Vagina (tissue), 2 donors: ENCODE results near the gene ZNF23.

ENCODE experiments used
- POLR2AphosphoS5 ChIP-seq, 2 donors: sonication (generic); formaldehyde crosslinking; IDR thresholded peaks; one replicate each; pipeline ENCODE4 v1.9.0; 2017; ENCODE audit warnings: antibody characterized with exemption in 2 of 2, mild to moderate bottlenecking in 2 of 2, low read depth in 1 of 2; ENCODE audit not compliant: insufficient read depth in 1 of 2
- TF ChIP-seq, protein P1 (sequence below), 3 experiments: fragments of 450-650 bp in 2 of 3; fragments of 200-600 bp in 1 of 3; sonication (generic) in 1 of 3; IDR thresholded peaks; one replicate each; pipeline ENCODE4 v1.5.1; 2017 to 2019; ENCODE audit warnings: antibody characterized with exemption in 3 of 3, mild to moderate bottlenecking in 2 of 3, moderate library complexity in 2 of 3

DNA sequence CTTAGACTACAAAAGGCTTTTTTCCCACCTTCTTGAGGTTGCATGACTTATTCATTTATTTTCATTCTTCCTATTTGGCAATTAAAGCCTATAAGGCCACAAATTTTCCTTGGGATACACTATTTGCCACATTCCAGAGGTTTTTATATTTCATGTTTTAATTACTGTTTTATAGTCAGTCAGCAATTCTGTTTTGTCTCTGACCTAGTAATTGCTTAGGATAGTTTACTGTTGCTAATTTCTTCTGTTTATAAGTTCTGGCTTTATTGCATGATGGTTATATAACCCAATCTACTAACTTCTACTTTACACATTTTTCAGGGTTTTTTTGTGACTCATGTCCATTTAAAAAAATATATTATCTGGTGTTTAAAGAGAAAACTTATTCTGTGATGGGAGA lies 2.5 kb downstream of the ZNF23 start:
- TF ChIP-seq, protein P1, sequence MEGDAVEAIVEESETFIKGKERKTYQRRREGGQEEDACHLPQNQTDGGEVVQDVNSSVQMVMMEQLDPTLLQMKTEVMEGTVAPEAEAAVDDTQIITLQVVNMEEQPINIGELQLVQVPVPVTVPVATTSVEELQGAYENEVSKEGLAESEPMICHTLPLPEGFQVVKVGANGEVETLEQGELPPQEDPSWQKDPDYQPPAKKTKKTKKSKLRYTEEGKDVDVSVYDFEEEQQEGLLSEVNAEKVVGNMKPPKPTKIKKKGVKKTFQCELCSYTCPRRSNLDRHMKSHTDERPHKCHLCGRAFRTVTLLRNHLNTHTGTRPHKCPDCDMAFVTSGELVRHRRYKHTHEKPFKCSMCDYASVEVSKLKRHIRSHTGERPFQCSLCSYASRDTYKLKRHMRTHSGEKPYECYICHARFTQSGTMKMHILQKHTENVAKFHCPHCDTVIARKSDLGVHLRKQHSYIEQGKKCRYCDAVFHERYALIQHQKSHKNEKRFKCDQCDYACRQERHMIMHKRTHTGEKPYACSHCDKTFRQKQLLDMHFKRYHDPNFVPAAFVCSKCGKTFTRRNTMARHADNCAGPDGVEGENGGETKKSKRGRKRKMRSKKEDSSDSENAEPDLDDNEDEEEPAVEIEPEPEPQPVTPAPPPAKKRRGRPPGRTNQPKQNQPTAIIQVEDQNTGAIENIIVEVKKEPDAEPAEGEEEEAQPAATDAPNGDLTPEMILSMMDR (IDR thresholded peaks at IDR 0.05), result no peak
- no peak for TF ChIP-seq POLR2AphosphoS5 (IDR thresholded peaks at IDR 0.05; ENCODE audit: insufficient read depth in 1 of 2, low read depth in 1 of 2)
